Measurements from ENCODE around the gene SHISA9. TPM values are rescaled to one million over a fixed set of nuclear protein-coding genes. Genes with fewer than 3 reads are reported as not detected.

Gene SHISA9
- total RNA-seq, 1 donor from 2014 or later = not detected

GRCh38 chr16:12868169-12868568 is 33.2 kb upstream of the SHISA9 start:
- ATAC-seq = no peak

GRCh38 chr16:12868788-12869187 is 32.6 kb upstream of the SHISA9 start:
- intact Hi-C loops (cut with DNase I) = no loop called here
- Histone ChIP-seq H3K9me3 (no peaks in the 10 kb centered on the region), H3K27me3 (no peaks in the 10 kb centered on the region), H3K4me1 (no peaks in the 10 kb centered on the region), H3K36me3 (no peaks in the 10 kb centered on the region), H3K4me3 (no peak overlapping the region), H3K27ac (no peak overlapping the region)
- no peak for TF ChIP-seq CTCF (IDR thresholded peaks at IDR 0.05)
- ATAC-seq = no peak
- DNase-seq = no peak

More at GRCh38 chr16:12868169-12868568, 33.2 kb upstream of the SHISA9 start:
- H3K4me3 ChIP-seq = no peak overlapping the region
- no peaks in the 10 kb centered on the region for H3K27me3 ChIP-seq
- no peak for TF ChIP-seq CTCF (IDR thresholded peaks at IDR 0.05)
- no peaks in the 10 kb centered on the region for H3K36me3 ChIP-seq
- no peak overlapping the region for H3K27ac ChIP-seq
- DNase-seq = no peak
- H3K4me1 ChIP-seq = no peaks in the 10 kb centered on the region
- intact Hi-C loops (cut with DNase I) = no loop called here
- no peaks in the 10 kb centered on the region for H3K9me3 ChIP-seq

GRCh38 chr16:12869698-12870427 is 31.5 kb upstream of the SHISA9 start:
- Histone ChIP-seq H3K4me1 (no peaks in the 10 kb centered on the region), H3K27me3 (no peaks in the 10 kb centered on the region), H3K36me3 (no peaks in the 10 kb centered on the region), H3K27ac (no peak overlapping the region), H3K4me3 (no peak overlapping the region), H3K9me3 (no peaks in the 10 kb centered on the region)
- DNase-seq (no peak), ATAC-seq (no peak)
- intact Hi-C loops (cut with DNase I) = no loop called here
- TF ChIP-seq CTCF (IDR thresholded peaks at IDR 0.05) = no peak

GRCh38 chr16:12871784-12872183 is 29.6 kb upstream of the SHISA9 start:
- intact Hi-C loops (cut with DNase I) = no loop called here
- no peak for TF ChIP-seq CTCF (IDR thresholded peaks at IDR 0.05)
- Histone ChIP-seq H3K4me1 (no peaks in the 10 kb centered on the region), H3K27me3 (no peaks in the 10 kb centered on the region), H3K4me3 (no peak overlapping the region), H3K27ac (no peak overlapping the region), H3K9me3 (no peaks in the 10 kb centered on the region), H3K36me3 (no peaks in the 10 kb centered on the region)
- ATAC-seq (no peak), DNase-seq (no peak)

- Histone ChIP-seq H3K36me3 (no peaks in the 10 kb centered on the region), H3K4me3 (no peak overlapping the region), H3K27ac (no peak overlapping the region), H3K9me3 (no peaks in the 10 kb centered on the region), H3K4me1 (no peaks in the 10 kb centered on the region), H3K27me3 (no peaks in the 10 kb centered on the region)
- no peak for ATAC-seq
- intact Hi-C loops (cut with DNase I) = no loop called here
- TF ChIP-seq CTCF (IDR thresholded peaks at IDR 0.05) = no peak
- no peak for DNase-seq
These were observed 27.2 kb upstream of the SHISA9 start for GRCh38 chr16:12874186-12874585.

- ATAC-seq (no peak), DNase-seq (no peak)
- no peak overlapping the region for H3K27ac ChIP-seq
- no peaks in the 10 kb centered on the region for H3K9me3 ChIP-seq
- H3K36me3 ChIP-seq = no peaks in the 10 kb centered on the region
- intact Hi-C loops (cut with DNase I) = no loop called here
- TF ChIP-seq CTCF (IDR thresholded peaks at IDR 0.05) = no peak
- no peaks in the 10 kb centered on the region for H3K27me3 ChIP-seq
- no peak overlapping the region for H3K4me3 ChIP-seq
- H3K4me1 ChIP-seq = no peaks in the 10 kb centered on the region
These were observed 24.6 kb upstream of the SHISA9 start for GRCh38 chr16:12876778-12877177.

Data from upper lobe of right lung (tissue), 1 donor.